ENCODE measurements around the gene ANTXR2.
A peak's percentile ranks its signal among the peaks of the same experiment; 100 is the strongest.

Gene ANTXR2

GRCh38 chr4:80008971-80009370 lies 64.1 kb downstream of the ANTXR2 start:
- H2BK120ac ChIP-seq (ENCODE audit: low read depth, low read length) = no peak overlapping the region
- H3K9ac ChIP-seq (ENCODE audit: low read length) = no peak overlapping the region
- no peaks in the 10 kb centered on the region for H3K79me1 ChIP-seq (ENCODE audit: low read length)
- H3K23ac ChIP-seq (ENCODE audit: low read length) = no peak overlapping the region
- no peak for DNase-seq
- no peaks in the 10 kb centered on the region for H3K36me3 ChIP-seq (ENCODE audit: control insufficient read depth, insufficient read depth, low read length)
- no peak overlapping the region for H4K8ac ChIP-seq (ENCODE audit: low read depth, low read length)
- no peaks in the 10 kb centered on the region for H3K79me2 ChIP-seq (ENCODE audit: control insufficient read depth, insufficient read depth, low read length)
- H3K4ac ChIP-seq (ENCODE audit: low read depth, low read length) = no peak overlapping the region
- no CpG with 5 or more reads among the region's 1 CpG for WGBS (ENCODE audit: extremely low coverage, insufficient coverage, low lambda C conversion rate)
- H4K5ac ChIP-seq (ENCODE audit: low read length) = no peak overlapping the region
- H2AK5ac ChIP-seq (ENCODE audit: low read length) = no peak overlapping the region
- H3K4me2 ChIP-seq (ENCODE audit: low read length) = no peak overlapping the region
- H2BK15ac ChIP-seq (replicated peaks; ENCODE audit: low read depth) = no peak overlapping the region
- no peak overlapping the region for H3K18ac ChIP-seq (ENCODE audit: low read length)
- H3K27me3 ChIP-seq (ENCODE audit: insufficient read depth, low read length, poor library complexity) = no peaks in the 10 kb centered on the region
- no peak overlapping the region for H2BK5ac ChIP-seq (ENCODE audit: low read length)
- H3K4me1 ChIP-seq (ENCODE audit: control insufficient read depth, low read depth, low read length) = peaks cover 5% of the 10 kb centered on the region
- no peak overlapping the region for H3K56ac ChIP-seq (ENCODE audit: low read length)
- H3K4me3 ChIP-seq (ENCODE audit: low read length) = no peak overlapping the region
- no peak overlapping the region for H3K27ac ChIP-seq (ENCODE audit: low read depth, low read length)

GRCh38 chr4:80008351-80008750 lies 64.7 kb downstream of the ANTXR2 start:
- Histone ChIP-seq H3K27ac (ENCODE audit: low read depth, low read length) (no peak overlapping the region), H3K4ac (ENCODE audit: low read depth, low read length) (no peak overlapping the region), H3K4me1 (ENCODE audit: control insufficient read depth, low read depth, low read length) (peaks cover 5% of the 10 kb centered on the region), H3K18ac (ENCODE audit: low read length) (no peak overlapping the region), H3K4me3 (ENCODE audit: low read length) (no peak overlapping the region), H4K5ac (ENCODE audit: low read length) (no peak overlapping the region), H3K36me3 (ENCODE audit: control insufficient read depth, insufficient read depth, low read length) (no peaks in the 10 kb centered on the region), H3K79me1 (ENCODE audit: low read length) (no peaks in the 10 kb centered on the region), H3K79me2 (ENCODE audit: control insufficient read depth, insufficient read depth, low read length) (no peaks in the 10 kb centered on the region), H2BK120ac (ENCODE audit: low read depth, low read length) (no peak overlapping the region), H2AK5ac (ENCODE audit: low read length) (no peak overlapping the region), H3K23ac (ENCODE audit: low read length) (no peak overlapping the region), H3K56ac (ENCODE audit: low read length) (no peak overlapping the region), H3K9ac (ENCODE audit: low read length) (no peak overlapping the region), H2BK5ac (ENCODE audit: low read length) (no peak overlapping the region), H2BK15ac (replicated peaks; ENCODE audit: low read depth) (no peak overlapping the region), H3K4me2 (ENCODE audit: low read length) (no peak overlapping the region), H4K8ac (ENCODE audit: low read depth, low read length) (no peak overlapping the region), H3K27me3 (ENCODE audit: insufficient read depth, low read length, poor library complexity) (no peaks in the 10 kb centered on the region)
- no peak for DNase-seq
- WGBS (ENCODE audit: extremely low coverage, insufficient coverage, low lambda C conversion rate) = no CpG with 5 or more reads among the region's 3 CpGs

GRCh38 chr4:80007745-80008149 lies 65.3 kb downstream of the ANTXR2 start:
- DNase-seq = no peak
- Histone ChIP-seq H4K5ac (ENCODE audit: low read length) (no peak overlapping the region), H3K79me1 (ENCODE audit: low read length) (no peaks in the 10 kb centered on the region), H3K9ac (ENCODE audit: low read length) (no peak overlapping the region), H4K8ac (ENCODE audit: low read depth, low read length) (no peak overlapping the region), H3K56ac (ENCODE audit: low read length) (no peak overlapping the region), H3K27me3 (ENCODE audit: insufficient read depth, low read length, poor library complexity) (no peaks in the 10 kb centered on the region), H2BK5ac (ENCODE audit: low read length) (peak overlapping the region; percentile 40), H3K36me3 (ENCODE audit: control insufficient read depth, insufficient read depth, low read length) (no peaks in the 10 kb centered on the region), H3K4me2 (ENCODE audit: low read length) (no peak overlapping the region), H3K27ac (ENCODE audit: low read depth, low read length) (no peak overlapping the region), H3K4me1 (ENCODE audit: control insufficient read depth, low read depth, low read length) (peaks cover 5% of the 10 kb centered on the region), H3K79me2 (ENCODE audit: control insufficient read depth, insufficient read depth, low read length) (no peaks in the 10 kb centered on the region), H3K18ac (ENCODE audit: low read length) (no peak overlapping the region), H2BK120ac (ENCODE audit: low read depth, low read length) (no peak overlapping the region), H2BK15ac (replicated peaks; ENCODE audit: low read depth) (no peak overlapping the region), H3K4ac (ENCODE audit: low read depth, low read length) (no peak overlapping the region), H2AK5ac (ENCODE audit: low read length) (no peak overlapping the region), H3K23ac (ENCODE audit: low read length) (no peak overlapping the region), H3K4me3 (ENCODE audit: low read length) (no peak overlapping the region)
- no CpG with 5 or more reads among the region's 3 CpGs for WGBS (ENCODE audit: extremely low coverage, insufficient coverage, low lambda C conversion rate)

GRCh38 chr4:80006935-80007744 lies 65.9 kb downstream of the ANTXR2 start:
- Histone ChIP-seq H3K4me3 (ENCODE audit: low read length) (no peak overlapping the region), H3K56ac (ENCODE audit: low read length) (no peak overlapping the region), H4K8ac (ENCODE audit: low read depth, low read length) (no peak overlapping the region), H3K79me2 (ENCODE audit: control insufficient read depth, insufficient read depth, low read length) (no peaks in the 10 kb centered on the region), H2AK5ac (ENCODE audit: low read length) (no peak overlapping the region), H2BK5ac (ENCODE audit: low read length) (peak overlapping the region; percentile 40), H3K9ac (ENCODE audit: low read length) (no peak overlapping the region), H3K27me3 (ENCODE audit: insufficient read depth, low read length, poor library complexity) (no peaks in the 10 kb centered on the region), H3K79me1 (ENCODE audit: low read length) (no peaks in the 10 kb centered on the region), H3K36me3 (ENCODE audit: control insufficient read depth, insufficient read depth, low read length) (no peaks in the 10 kb centered on the region), H3K4ac (ENCODE audit: low read depth, low read length) (no peak overlapping the region), H2BK120ac (ENCODE audit: low read depth, low read length) (no peak overlapping the region), H3K4me2 (ENCODE audit: low read length) (no peak overlapping the region), H3K18ac (ENCODE audit: low read length) (no peak overlapping the region), H3K27ac (ENCODE audit: low read depth, low read length) (no peak overlapping the region), H3K23ac (ENCODE audit: low read length) (no peak overlapping the region), H3K4me1 (ENCODE audit: control insufficient read depth, low read depth, low read length) (peaks cover 5% of the 10 kb centered on the region), H2BK15ac (replicated peaks; ENCODE audit: low read depth) (no peak overlapping the region), H4K5ac (ENCODE audit: low read length) (no peak overlapping the region)
- WGBS (ENCODE audit: extremely low coverage, insufficient coverage, low lambda C conversion rate) = no CpG with 5 or more reads among the region's 5 CpGs
- DNase-seq = peak; percentile 83

GRCh38 chr4:80005863-80006262 lies 67.2 kb downstream of the ANTXR2 start:
- DNase-seq = no peak
- Histone ChIP-seq H3K79me1 (ENCODE audit: low read length) (no peaks in the 10 kb centered on the region), H3K23ac (ENCODE audit: low read length) (no peak overlapping the region), H2BK120ac (ENCODE audit: low read depth, low read length) (no peak overlapping the region), H4K5ac (ENCODE audit: low read length) (no peak overlapping the region), H3K27me3 (ENCODE audit: insufficient read depth, low read length, poor library complexity) (no peaks in the 10 kb centered on the region), H3K4me2 (ENCODE audit: low read length) (no peak overlapping the region), H4K8ac (ENCODE audit: low read depth, low read length) (no peak overlapping the region), H3K56ac (ENCODE audit: low read length) (no peak overlapping the region), H3K27ac (ENCODE audit: low read depth, low read length) (no peak overlapping the region), H3K4ac (ENCODE audit: low read depth, low read length) (no peak overlapping the region), H2BK15ac (replicated peaks; ENCODE audit: low read depth) (no peak overlapping the region), H3K9ac (ENCODE audit: low read length) (no peak overlapping the region), H3K79me2 (ENCODE audit: control insufficient read depth, insufficient read depth, low read length) (no peaks in the 10 kb centered on the region), H3K36me3 (ENCODE audit: control insufficient read depth, insufficient read depth, low read length) (no peaks in the 10 kb centered on the region), H3K4me3 (ENCODE audit: low read length) (no peak overlapping the region), H2AK5ac (ENCODE audit: low read length) (peak overlapping the region; percentile 48), H3K4me1 (ENCODE audit: control insufficient read depth, low read depth, low read length) (peaks cover 5% of the 10 kb centered on the region), H2BK5ac (ENCODE audit: low read length) (peak overlapping the region; percentile 6), H3K18ac (ENCODE audit: low read length) (no peak overlapping the region)
- WGBS (ENCODE audit: extremely low coverage, insufficient coverage, low lambda C conversion rate) = no CpG with 5 or more reads among the region's 3 CpGs

- H3K79me2 ChIP-seq (ENCODE audit: control insufficient read depth, insufficient read depth, low read length) = no peaks in the 10 kb centered on the region
- no peak overlapping the region for H2BK120ac ChIP-seq (ENCODE audit: low read depth, low read length)
- H3K27me3 ChIP-seq (ENCODE audit: insufficient read depth, low read length, poor library complexity) = no peaks in the 10 kb centered on the region
- H2AK5ac ChIP-seq (ENCODE audit: low read length) = no peak overlapping the region
- peak overlapping the region; percentile 15 for H3K4me3 ChIP-seq (ENCODE audit: low read length)
- H3K27ac ChIP-seq (ENCODE audit: low read depth, low read length) = no peak overlapping the region
- no peak overlapping the region for H2BK15ac ChIP-seq (replicated peaks; ENCODE audit: low read depth)
- H3K56ac ChIP-seq (ENCODE audit: low read length) = no peak overlapping the region
- H3K4me2 ChIP-seq (ENCODE audit: low read length) = no peak overlapping the region
- no peak overlapping the region for H4K5ac ChIP-seq (ENCODE audit: low read length)
- DNase-seq = no peak
- no peak overlapping the region for H3K23ac ChIP-seq (ENCODE audit: low read length)
- H4K8ac ChIP-seq (ENCODE audit: low read depth, low read length) = no peak overlapping the region
- H2BK5ac ChIP-seq (ENCODE audit: low read length) = no peak overlapping the region
- no peak overlapping the region for H3K18ac ChIP-seq (ENCODE audit: low read length)
- H3K4me1 ChIP-seq (ENCODE audit: control insufficient read depth, low read depth, low read length) = peaks cover 5% of the 10 kb centered on the region
- no peaks in the 10 kb centered on the region for H3K36me3 ChIP-seq (ENCODE audit: control insufficient read depth, insufficient read depth, low read length)
- H3K79me1 ChIP-seq (ENCODE audit: low read length) = no peaks in the 10 kb centered on the region
- H3K4ac ChIP-seq (ENCODE audit: low read depth, low read length) = no peak overlapping the region
- H3K9ac ChIP-seq (ENCODE audit: low read length) = no peak overlapping the region
These were observed 68.7 kb downstream of the ANTXR2 start for GRCh38 chr4:80004319-80004718.
